ENCODE results near the gene SPEN. TPM values are rescaled to one million over a fixed set of nuclear protein-coding genes. Genes with fewer than 3 reads are reported as not detected.
"Not testable (repeated sequence)": the region's sequence is repeated elsewhere in the genome, so short reads cannot be mapped to it uniquely, and the experiment has no call there.

Gene SPEN
- total and polyA plus RNA-seq, 9 donors = 22.8 to 44.3 (median 33.3) TPM

GRCh38 chr1:15892857-15893599 lies 45.5 kb downstream of the SPEN start:
- H3K27me3 ChIP-seq (ENCODE audit: control insufficient read depth, insufficient read depth, low read length); H3K27ac ChIP-seq (ENCODE audit: low read length); H3K4me3 ChIP-seq (ENCODE audit: low read length); H3K9me3 ChIP-seq (replicated peaks; ENCODE audit: control insufficient read depth, low read depth, low read length); DNase-seq; H3K36me3 ChIP-seq (ENCODE audit: control insufficient read depth, insufficient read depth, low read length); H3K4me1 ChIP-seq (ENCODE audit: control insufficient read depth, insufficient read depth, low read length): not testable (repeated sequence)
- no CpG with 5 or more reads among the region's 6 CpGs for WGBS (ENCODE audit: insufficient coverage)

- H3K27me3 ChIP-seq (ENCODE audit: control insufficient read depth, insufficient read depth, low read length) = no peaks in the 10 kb centered on the region
- H3K27ac ChIP-seq (ENCODE audit: low read length) = no peak overlapping the region
- H3K36me3 ChIP-seq (ENCODE audit: control insufficient read depth, insufficient read depth, low read length) = peaks cover 8% of the 10 kb centered on the region
- no peaks in the 10 kb centered on the region for H3K4me1 ChIP-seq (ENCODE audit: control insufficient read depth, insufficient read depth, low read length)
- DNase-seq = no peak
- H3K4me3 ChIP-seq (ENCODE audit: low read length) = no peak overlapping the region
- no peaks in the 10 kb centered on the region for H3K9me3 ChIP-seq (replicated peaks; ENCODE audit: control insufficient read depth, low read depth, low read length)
These were observed 47.7 kb downstream of the SPEN start for GRCh38 chr1:15895233-15895632.

- DNase-seq; H3K36me3 ChIP-seq (ENCODE audit: control insufficient read depth, insufficient read depth, low read length); H3K9me3 ChIP-seq (replicated peaks; ENCODE audit: control insufficient read depth, low read depth, low read length); H3K27me3 ChIP-seq (ENCODE audit: control insufficient read depth, insufficient read depth, low read length); H3K4me3 ChIP-seq (ENCODE audit: low read length); H3K4me1 ChIP-seq (ENCODE audit: control insufficient read depth, insufficient read depth, low read length); H3K27ac ChIP-seq (ENCODE audit: low read length): not testable (repeated sequence)
- 94% methylated on average over 13 of the region's 20 CpGs for WGBS (ENCODE audit: insufficient coverage)
These were observed 49.5 kb downstream of the SPEN start for GRCh38 chr1:15896841-15897610.

GRCh38 chr1:15899266-15899665 lies 51.8 kb downstream of the SPEN start:
- no peaks in the 10 kb centered on the region for H3K27me3 ChIP-seq (ENCODE audit: control insufficient read depth, insufficient read depth, low read length)
- no peak overlapping the region for H3K4me3 ChIP-seq (ENCODE audit: low read length)
- no peak overlapping the region for H3K27ac ChIP-seq (ENCODE audit: low read length)
- 93% methylated on average over 4 of the region's 9 CpGs for WGBS (ENCODE audit: insufficient coverage)
- no peak for DNase-seq
- H3K36me3 ChIP-seq (ENCODE audit: control insufficient read depth, insufficient read depth, low read length) = peaks cover 5% of the 10 kb centered on the region
- H3K9me3 ChIP-seq (replicated peaks; ENCODE audit: control insufficient read depth, low read depth, low read length) = no peaks in the 10 kb centered on the region
- peaks cover 2% of the 10 kb centered on the region for H3K4me1 ChIP-seq (ENCODE audit: control insufficient read depth, insufficient read depth, low read length)

DNA sequence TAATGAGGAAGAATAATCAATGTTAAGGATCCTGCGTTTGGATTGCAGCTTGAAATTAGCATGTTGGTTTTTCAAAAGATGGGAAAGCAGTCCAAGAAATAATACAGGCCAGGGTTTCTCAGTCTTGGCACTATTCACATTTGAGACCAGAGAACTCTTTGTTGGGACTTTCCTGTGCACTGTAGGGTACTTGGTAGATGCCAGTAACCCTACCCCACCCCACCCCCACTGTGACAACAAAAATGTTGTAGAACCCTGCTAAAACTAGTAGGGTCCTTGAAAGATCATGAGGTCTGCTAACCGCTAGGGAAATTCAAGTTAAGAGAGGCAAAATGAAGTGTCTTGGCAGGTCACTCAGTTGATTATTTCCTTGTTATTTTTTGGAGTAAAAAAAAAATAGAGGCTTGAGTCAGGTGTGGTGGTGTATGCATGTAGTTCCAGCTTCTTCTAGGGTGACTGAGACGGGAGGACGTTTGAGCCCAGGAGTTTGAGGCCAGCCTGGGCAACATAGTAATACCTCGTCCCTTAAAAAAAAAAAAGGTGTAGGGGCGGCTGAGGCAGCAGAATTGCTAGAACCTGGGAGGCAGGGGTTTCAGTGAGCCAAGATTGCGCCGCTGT lies 53.3 kb downstream of the SPEN start:
- Histone ChIP-seq H3K27ac (ENCODE audit: low read length) (no peak overlapping the region), H3K27me3 (ENCODE audit: control insufficient read depth, insufficient read depth, low read length) (no peaks in the 10 kb centered on the region), H3K4me3 (ENCODE audit: low read length) (no peak overlapping the region), H3K36me3 (ENCODE audit: control insufficient read depth, insufficient read depth, low read length) (peaks cover 9% of the 10 kb centered on the region), H3K9me3 (replicated peaks; ENCODE audit: control insufficient read depth, low read depth, low read length) (no peaks in the 10 kb centered on the region), H3K4me1 (ENCODE audit: control insufficient read depth, insufficient read depth, low read length) (peaks cover 2% of the 10 kb centered on the region)
- DNase-seq = no peak
- 66% methylated on average over 2 of the region's 8 CpGs for WGBS (ENCODE audit: insufficient coverage)

DNA sequence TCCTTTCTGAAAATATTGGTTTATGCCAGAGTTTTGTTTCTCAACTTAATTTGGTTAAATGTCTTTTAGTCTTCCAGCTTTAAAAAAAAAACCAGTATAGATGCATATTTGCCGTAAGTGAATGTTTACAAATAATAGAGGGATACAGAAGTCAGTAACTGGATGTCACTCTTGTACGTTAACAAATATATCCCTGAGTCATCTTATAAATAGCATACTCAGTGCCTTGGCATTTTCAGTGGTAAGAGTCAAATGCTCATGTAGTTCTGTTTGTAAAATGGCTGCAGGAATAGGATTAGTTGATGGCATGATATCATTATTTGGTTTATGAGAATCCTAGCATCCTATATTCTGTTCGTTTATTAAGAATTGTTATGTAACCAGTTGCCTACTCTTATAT lies 55.4 kb downstream of the SPEN start:
- Histone ChIP-seq H3K27ac (ENCODE audit: low read length) (no peak overlapping the region), H3K27me3 (ENCODE audit: control insufficient read depth, insufficient read depth, low read length) (no peaks in the 10 kb centered on the region), H3K9me3 (replicated peaks; ENCODE audit: control insufficient read depth, low read depth, low read length) (no peaks in the 10 kb centered on the region), H3K4me1 (ENCODE audit: control insufficient read depth, insufficient read depth, low read length) (peaks cover 2% of the 10 kb centered on the region), H3K36me3 (ENCODE audit: control insufficient read depth, insufficient read depth, low read length) (peaks cover 9% of the 10 kb centered on the region), H3K4me3 (ENCODE audit: low read length) (no peak overlapping the region)
- no CpG with 5 or more reads among the region's 3 CpGs for WGBS (ENCODE audit: insufficient coverage)
- DNase-seq = no peak

DNA sequence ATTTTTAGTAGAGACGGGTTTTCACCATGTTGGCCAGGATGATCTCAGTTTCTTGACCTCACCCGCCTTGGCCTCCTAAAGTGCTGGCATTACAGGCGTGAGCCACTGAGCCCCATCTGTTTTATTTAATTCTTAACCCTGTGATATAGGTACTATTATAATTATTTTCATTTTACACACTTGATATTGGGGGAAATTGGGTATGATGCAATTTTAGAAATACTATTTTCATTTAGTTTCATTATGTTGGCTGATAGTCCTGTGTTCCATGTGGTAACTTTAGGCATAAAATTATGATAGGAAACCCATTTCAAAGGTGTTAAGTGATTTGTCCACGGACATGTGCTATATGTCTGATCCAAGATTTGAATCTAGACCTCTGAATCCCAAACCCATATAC lies 61.1 kb downstream of the SPEN start:
- H3K27ac ChIP-seq (ENCODE audit: low read length) = no peak overlapping the region
- WGBS (ENCODE audit: insufficient coverage) = no CpG with 5 or more reads among the region's 4 CpGs
- peaks cover 27% of the 10 kb centered on the region for H3K36me3 ChIP-seq (ENCODE audit: control insufficient read depth, insufficient read depth, low read length)

GRCh38 chr1:15911141-15911540 lies 63.6 kb downstream of the SPEN start:
- Histone ChIP-seq H3K9me3 (replicated peaks; ENCODE audit: control insufficient read depth, low read depth, low read length) (no peaks in the 10 kb centered on the region), H3K4me1 (ENCODE audit: control insufficient read depth, insufficient read depth, low read length) (no peaks in the 10 kb centered on the region), H3K4me3 (ENCODE audit: low read length) (no peak overlapping the region), H3K27me3 (ENCODE audit: control insufficient read depth, insufficient read depth, low read length) (no peaks in the 10 kb centered on the region), H3K36me3 (ENCODE audit: control insufficient read depth, insufficient read depth, low read length) (peaks cover 33% of the 10 kb centered on the region), H3K27ac (ENCODE audit: low read length) (no peak overlapping the region)
- no peak for DNase-seq
- WGBS (ENCODE audit: insufficient coverage) = 90% methylated on average over 1 of the region's 1 CpG

More for the DNA sequence above, 61.1 kb downstream of the SPEN start:
- no peak for DNase-seq
- Histone ChIP-seq H3K4me3 (ENCODE audit: low read length) (no peak overlapping the region), H3K9me3 (replicated peaks; ENCODE audit: control insufficient read depth, low read depth, low read length) (no peaks in the 10 kb centered on the region), H3K27me3 (ENCODE audit: control insufficient read depth, insufficient read depth, low read length) (no peaks in the 10 kb centered on the region), H3K4me1 (ENCODE audit: control insufficient read depth, insufficient read depth, low read length) (no peaks in the 10 kb centered on the region)

GRCh38 chr1:15911927-15912326 lies 64.4 kb downstream of the SPEN start:
- no peaks in the 10 kb centered on the region for H3K27me3 ChIP-seq (ENCODE audit: control insufficient read depth, insufficient read depth, low read length)
- H3K36me3 ChIP-seq (ENCODE audit: control insufficient read depth, insufficient read depth, low read length) = peaks cover 37% of the 10 kb centered on the region
- DNase-seq = no peak
- no peaks in the 10 kb centered on the region for H3K9me3 ChIP-seq (replicated peaks; ENCODE audit: control insufficient read depth, low read depth, low read length)
- H3K4me1 ChIP-seq (ENCODE audit: control insufficient read depth, insufficient read depth, low read length) = no peaks in the 10 kb centered on the region
- H3K4me3 ChIP-seq (ENCODE audit: low read length) = no peak overlapping the region
- 14% methylated on average over 1 of the region's 2 CpGs for WGBS (ENCODE audit: insufficient coverage)
- no peak overlapping the region for H3K27ac ChIP-seq (ENCODE audit: low read length)

DNA sequence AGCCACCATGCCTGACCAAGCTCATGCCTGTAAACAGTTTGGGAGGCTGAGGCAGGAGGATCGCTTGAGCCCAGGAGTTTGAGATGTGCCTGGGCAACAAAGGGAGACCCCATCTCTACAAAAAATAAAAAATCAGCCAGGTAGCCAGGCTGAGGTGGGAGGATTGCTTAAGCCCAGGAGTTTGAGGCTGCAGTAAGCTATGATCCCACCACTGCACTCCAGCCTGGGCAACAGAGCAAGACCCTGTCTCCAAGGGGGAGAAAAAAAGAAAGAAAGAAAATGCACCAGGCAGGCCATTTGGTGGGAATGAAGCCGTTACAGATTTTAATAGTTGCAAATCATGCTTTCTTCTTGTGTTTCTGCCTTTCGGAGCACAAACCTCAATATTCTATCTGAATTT lies 66.1 kb downstream of the SPEN start:
- not testable (repeated sequence) for H3K4me1 ChIP-seq (ENCODE audit: control insufficient read depth, insufficient read depth, low read length); H3K27ac ChIP-seq (ENCODE audit: low read length); DNase-seq; H3K4me3 ChIP-seq (ENCODE audit: low read length); H3K27me3 ChIP-seq (ENCODE audit: control insufficient read depth, insufficient read depth, low read length); H3K9me3 ChIP-seq (replicated peaks; ENCODE audit: control insufficient read depth, low read depth, low read length)
- no CpG with 5 or more reads among the region's 3 CpGs for WGBS (ENCODE audit: insufficient coverage)
- peaks cover 46% of the 10 kb centered on the region for H3K36me3 ChIP-seq (ENCODE audit: control insufficient read depth, insufficient read depth, low read length)

All from muscle of leg (tissue), 11 donors.